SIG-M5 treated with dmso at 0.1 percent for 504 hours (cell line): ENCODE results near the gene HOXA3.

ENCODE experiments used
- DNase-seq: peaks from one replicate; lab custom pipeline; 2025; ENCODE audit not compliant: unreplicated experiment; lab: John Stamatoyannopoulos, UW

Gene HOXA3

DNA sequence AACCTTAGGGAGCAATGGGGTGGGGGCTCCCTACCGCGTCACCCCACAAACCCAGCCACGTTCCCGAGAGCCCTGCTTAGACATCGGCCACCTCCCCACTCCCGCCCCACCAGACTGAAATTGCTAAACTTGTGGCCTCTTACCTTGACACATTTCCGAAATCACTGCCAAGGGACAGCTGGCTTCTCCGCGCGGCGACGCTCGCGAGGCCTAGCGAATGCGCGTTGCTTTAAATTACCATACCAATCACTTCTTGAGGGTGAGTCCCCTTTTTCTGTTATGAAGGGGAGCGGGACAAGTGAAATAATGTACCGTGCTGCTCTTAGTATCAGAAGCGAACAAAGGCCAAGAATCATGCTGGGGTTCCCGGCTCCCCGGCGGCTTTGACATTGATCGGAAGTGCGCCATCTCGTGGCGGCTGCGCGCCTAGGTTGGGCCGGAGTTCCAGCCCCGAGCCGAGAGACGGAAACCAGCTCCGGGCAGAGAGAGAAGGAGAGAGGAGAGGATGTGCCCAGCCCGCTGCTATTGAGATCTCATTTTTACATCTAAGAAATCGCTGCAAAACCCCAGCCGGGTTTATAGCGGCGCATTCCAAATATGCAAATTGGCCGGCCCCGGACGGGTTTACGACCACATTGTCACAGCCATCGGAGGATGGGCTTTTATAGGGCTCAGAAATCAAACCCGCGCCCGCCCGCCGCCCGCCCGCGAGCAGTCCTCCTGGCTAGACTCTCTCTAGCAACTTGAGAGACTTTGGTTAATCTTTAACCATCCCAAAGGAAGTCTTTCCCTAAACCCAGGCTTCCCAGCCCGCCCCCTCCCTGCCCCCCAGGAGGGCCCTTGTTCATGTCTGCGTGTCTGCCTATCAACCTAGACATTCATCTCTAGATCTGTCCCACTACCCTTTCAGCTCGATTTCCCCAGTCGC, 27.4 kb upstream of the HOXA3 start:
- no peak for DNase-seq

DNA sequence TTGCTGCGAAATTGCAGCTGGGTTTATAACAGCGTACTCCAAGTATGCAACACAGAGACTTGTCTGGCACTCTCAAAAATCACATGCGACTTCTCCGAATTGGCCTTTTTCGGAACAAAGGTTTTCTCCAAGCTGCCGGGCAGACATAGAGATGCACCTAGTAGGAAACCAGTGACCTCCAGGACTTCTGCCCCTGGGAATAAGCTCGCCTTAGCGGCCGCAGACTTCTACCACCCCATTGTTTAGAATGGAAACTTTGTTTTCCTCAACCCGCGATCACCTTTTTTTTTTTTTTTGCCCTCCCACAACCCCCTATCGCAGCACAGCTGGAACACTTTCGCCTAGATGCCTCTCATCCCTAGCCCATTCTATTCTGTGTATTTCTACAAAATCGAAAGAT, 26.6 kb upstream of the HOXA3 start:
- no peak for DNase-seq

DNA sequence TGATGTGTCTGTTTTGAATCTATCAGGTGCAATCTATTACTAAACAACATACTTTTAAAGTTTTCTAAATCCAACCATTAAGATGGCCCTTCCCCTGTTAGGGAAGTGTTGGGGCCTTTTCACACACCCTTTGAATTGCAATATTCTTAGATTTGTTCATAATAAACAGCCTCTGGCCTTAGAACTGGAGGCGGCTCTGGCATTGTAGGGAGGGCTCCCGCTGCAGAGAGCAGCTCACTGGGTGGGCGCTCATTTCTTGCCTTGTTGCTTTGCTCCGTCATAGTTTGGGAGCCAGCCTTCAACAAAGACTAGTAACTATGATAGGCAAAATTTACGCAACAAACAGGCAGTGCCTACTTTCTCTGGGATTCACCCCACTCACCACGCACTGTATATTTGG, 26.0 kb upstream of the HOXA3 start:
- no peak for DNase-seq

DNA sequence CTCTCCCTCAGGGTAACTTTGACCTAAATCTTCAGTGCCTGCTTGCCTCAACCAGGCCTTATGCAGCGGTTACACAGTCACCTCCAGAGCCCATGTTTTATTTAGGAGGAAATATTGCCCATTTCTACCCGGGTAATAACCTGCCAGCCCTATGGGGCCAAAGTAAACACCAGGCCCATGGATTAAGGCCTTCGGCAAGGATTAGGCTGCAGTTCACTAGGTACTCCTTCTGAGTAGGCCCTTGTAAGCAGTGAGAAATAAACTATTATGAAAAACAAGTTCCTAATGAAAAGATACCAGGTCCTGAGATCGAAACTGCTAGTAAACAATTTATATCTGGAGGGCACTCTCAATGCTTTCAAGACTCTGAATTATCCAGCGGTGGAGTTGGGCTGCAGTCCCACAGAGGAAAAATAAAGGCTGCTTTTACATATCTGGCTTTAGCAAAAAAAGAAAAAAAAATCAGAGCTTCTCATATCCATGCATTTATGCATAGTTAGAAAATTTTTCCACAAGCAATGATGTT, 25.5 kb upstream of the HOXA3 start:
- DNase-seq = no peak

DNA sequence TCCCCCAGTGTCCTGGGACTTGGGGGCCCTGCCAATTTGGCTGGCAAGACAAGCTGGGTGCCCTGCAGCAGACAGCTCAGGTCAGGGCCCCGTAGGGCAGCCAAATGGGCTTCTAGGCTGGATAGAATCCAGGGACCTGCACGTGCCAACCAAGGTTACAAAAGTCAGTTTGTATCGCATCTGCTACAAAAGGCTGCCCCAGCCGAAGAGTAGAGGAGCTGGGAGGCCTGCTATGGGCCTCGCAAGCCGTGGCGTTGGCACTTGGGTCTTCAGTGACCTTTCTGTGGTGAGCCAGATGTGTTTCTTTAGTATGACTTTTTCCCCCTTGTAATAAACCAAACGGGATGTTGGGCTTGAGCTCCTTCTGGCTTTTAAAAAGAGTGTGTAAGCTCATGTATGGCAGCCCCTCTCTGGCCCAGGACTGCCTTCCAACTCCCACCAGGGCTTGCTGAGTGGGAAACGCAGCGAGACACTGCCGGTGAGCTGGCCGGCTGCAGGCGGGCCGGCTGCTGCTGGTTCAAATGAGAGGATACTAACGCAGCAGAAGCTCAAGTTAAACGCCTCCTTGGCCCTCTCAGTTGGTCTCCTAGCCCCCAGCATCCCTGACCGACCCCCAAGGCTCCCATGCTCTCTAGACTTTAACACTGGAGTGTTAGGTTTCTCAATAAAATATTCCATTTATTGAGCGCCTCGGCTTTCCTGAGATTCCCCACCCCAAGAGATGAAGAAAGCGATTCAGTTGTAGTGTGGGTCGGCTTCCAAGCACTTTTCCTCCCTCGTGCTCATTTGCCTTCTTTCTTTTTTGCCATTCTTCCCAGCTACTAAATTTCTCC, 24.8 kb upstream of the HOXA3 start:
- no peak for DNase-seq

DNA sequence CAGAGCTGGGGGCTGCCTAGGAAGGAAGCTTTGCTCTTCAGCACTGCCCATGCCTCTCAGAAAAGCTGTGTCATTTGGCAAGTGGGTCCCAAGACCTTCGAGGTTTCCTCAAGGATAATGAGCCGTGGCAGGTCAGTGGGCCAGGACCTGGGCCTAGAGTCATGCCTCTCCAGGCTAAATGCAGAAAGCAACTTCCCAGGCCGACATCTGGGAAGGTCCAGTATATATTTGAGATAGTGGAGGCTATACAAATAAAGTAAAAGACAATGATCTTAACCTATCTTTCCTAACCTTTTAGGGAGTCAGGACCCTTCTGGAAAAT, 24.1 kb upstream of the HOXA3 start:
- no peak for DNase-seq

DNA sequence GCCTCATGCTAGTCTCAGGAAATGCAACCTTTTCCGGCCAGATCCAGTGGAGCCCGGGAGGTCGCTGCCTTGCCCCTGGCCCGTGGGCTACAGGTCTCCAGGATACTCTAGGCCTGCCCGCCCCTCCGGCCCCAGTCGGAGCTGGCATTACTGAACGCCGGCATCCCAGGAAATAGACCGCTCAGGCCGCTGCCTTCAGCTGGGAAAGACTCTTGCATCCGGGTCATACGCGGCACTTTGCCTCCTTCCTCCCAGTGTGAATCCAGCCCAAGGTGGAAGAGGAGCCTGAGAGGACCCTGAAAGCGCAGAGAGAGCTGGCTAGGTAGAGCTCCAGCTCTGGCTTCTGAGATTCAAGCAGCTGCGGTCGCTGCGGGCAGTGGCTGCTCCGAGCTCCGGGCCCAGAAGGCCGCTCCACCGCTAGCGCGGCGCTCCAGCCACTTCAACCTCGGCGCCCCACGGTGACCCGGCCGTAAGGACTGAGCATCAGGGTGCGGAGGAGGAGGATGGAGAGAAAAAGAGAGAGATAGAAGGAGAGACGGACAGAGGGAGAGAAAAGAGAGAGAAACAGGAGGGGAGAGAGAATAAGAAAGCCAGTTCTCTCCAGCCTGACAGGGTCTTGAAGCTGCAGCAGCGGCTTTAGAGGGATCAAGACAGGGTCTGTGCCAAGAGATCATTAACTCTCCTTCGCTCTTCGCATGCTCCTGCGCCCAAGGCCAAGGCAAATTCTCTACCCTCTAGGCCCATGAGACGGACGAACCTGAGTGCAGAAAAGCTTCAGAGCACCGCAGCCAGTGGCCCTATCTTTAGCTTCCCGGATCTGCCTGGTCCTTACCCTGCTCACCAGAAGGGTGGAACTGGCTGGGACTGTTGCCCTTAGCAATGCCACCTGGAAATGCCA, 23.5 kb upstream of the HOXA3 start:
- DNase-seq = no peak

DNA sequence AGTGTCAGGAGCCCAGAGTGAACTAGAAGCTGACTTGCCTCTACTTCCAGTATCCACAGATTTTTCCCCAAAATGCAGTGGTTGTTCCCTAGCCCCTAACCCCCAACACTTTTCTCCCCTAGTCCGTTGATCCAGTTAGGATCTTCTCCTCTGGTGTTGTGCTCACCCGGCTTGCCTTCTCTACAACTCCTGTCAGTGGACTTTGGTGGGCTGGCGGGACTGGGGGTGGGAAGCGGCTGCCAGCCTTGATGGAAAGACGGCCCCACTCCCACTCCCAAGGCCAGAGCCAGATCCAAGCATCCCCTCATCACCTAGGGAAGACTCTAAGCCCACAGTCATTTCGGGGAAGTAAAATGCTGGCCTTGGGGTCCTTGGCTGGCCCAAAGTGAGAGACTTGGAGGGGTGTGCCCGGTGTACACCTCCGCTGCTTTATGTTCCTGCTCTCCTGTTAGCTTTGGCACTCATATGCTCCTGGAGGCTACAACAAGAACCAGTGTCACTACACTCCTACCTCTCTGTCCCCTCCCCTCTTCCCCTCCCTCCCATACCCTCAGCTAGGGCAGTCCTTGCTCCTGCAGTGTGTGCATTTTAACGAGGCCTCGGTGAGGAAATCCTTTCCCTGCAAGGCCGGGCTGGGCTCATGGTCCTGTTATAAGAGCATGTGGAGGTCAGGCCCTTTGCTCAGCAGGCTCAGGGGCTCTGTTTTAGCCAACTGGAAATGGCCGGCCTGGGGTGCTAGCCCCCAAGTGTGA, 22.7 kb upstream of the HOXA3 start:
- no peak for DNase-seq

DNA sequence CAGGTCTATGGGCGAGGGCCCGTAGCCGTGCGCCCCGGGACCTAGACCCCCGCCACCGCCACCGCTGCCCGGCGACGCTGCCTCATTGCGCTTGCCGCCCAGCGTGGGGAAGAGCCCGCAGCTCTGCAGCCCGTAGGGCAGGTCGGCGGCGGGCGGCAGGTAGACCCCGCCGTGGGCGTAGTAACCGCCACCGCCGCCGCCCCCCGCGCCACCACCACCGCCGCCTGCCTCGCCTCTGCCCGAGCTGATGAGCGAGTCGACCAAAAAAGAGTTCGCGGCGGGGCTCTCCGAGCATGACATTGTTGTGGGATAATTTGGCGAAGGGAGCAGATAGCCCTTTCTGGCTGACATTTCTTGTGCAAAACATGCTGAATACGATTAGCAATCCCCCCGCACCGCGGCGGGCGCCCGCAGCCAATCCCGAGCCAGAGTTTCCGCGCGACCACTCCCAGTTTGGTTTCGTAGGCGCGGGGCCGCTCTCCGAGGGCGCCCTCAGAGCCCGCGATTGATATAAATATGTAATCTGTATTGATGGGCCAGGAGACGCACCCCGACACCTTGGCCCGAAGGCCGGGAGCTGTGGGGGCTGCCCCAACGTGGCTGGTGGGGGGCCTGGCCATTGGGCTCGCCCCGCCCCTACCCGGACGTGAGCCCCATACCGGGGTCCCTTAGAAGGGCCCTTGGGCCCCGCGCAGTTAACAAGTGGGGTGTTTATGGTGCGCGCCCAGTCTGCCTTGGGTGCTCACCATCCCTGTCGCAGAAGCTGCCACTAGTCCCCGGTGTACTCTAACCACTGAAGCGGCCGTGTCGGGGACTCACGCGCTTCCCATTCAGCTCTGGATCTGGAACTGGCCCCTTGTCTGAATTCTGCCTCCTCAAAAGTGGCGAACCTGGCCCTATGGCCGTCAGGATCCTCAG, 21.8 kb upstream of the HOXA3 start, which contains the start of gene HOXA10:
TSS of gene HOXA10 (minus strand) at position 365 of the 918 bp plus-strand sequence. CDS start at position 351, 14 bp downstream.
- DNase-seq = no peak

DNA sequence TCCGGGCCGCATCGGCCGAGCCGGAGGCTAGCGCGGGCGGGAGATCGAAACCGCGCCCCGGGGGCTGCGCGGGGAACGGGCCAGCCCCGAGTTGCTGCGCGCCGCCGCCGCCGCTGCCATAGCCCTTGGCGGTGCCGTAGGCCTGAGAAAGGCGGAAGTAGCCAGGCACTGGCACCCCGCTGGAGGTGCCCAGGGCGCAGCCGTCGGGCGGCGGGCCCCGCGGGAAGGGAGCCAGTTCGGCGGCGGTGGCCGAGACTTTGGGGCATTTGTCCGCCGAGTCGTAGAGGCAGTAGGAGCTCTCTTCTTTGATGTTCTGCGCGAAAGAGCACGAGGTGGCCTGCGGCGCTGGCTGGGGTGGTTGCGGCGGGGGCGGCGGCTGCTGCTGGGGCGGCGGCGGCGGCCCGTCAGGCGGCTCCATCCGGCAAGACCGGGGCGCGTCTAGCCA, 21.1 kb upstream of the HOXA3 start:
- no peak for DNase-seq

DNA sequence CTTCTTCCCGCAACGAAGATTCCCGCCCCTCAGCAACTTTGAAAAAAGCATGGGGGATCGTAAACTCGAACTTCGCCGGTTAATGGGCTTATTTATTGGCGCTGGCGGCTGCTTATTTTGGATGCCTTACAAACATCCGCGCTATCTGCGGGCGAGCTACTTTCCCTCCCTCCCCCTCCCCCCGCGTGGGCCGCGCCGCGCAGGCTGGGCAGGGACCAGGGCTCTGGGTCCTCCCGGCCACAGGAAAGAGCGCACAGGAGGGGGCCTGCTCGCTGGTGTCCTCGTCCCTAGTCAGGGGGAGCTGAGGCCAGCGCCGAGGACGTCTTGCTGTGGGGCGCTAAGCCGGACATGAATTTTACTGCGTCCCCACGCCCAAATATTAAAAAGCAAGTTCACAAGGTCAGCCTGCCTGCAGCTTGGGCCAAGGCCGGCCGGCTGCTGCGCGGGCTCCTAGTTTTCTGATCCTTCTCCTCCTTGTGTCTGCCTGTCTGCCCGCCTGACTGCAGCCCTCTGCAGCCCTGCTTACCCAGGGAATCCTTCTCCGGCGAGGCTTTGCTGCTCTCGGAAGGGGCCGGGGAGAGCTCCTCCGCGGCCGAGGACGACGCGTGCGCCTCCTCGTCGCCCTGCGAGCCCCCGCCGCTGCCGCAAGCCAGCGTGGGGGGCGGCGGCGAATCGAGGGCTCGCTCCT, 20.6 kb upstream of the HOXA3 start:
- DNase-seq = no peak

DNA sequence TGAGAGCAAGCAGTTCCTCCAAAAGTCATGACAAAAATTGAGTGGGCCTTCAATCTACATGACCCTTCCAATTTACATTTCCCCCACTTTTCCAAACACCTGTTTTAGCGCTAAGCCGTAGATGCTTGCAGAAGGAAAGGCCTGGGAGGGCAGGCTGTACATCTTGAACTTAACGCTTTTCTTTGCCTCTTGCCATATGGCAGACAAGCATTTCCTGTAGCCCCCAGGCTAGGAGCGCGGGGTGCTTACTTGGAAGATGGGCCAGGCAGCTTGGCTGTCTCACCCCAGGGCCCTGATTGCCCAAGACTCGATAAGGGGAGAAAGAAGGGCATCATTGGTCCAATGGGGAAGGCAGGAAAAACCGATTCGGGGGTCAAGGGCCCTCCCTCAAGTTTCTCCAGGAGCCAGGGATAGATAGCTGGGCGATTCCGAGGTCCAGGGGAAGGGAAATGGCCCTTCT, 20.0 kb upstream of the HOXA3 start:
- DNase-seq = no peak

DNA sequence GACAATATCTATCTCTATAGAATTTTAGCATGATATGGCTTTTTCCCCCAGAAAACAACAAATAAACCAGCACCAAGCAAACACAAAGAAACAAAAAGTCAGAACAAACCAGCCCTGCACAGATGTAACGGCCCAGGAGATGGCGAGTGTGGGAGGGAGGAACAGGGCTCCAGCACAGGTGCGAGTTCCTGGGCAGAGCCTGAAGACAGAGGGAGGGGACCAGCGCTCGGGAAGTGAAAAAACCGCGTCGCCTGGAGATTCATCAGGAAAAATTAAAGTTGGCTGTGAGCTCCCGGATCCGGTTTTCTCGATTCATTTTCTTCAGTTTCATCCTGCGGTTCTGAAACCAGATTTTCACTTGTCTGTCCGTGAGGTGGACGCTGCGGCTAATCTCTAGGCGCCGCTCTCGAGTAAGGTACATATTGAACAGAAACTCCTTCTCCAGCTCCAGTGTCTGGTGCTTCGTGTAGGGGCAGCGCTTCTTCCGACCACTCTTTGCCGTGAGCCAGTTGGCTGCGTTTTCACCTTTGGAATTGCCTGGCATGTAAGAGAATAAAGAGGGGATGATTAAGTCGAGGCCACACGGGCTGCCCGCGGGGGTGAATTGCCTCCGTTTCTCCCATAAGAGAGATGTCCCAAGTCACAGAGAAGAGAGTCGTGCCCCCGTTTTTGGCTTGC, 19.4 kb upstream of the HOXA3 start:
- DNase-seq = no peak

DNA sequence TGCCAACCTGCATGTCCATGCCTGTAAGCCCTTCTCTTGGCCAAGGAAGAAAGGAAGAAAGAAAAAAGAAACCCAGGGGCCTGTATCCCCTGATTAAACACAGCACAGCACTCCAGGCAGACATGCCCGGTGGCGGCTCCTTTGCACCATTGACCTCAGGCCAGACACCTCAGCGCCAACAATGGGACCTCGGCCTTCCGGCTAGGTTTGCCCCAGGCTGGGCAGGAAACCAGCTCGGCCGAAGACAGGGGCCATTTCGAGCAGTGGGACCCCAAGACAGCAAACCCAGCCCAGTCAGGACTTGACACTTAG, 18.9 kb upstream of the HOXA3 start:
- no peak for DNase-seq

DNA sequence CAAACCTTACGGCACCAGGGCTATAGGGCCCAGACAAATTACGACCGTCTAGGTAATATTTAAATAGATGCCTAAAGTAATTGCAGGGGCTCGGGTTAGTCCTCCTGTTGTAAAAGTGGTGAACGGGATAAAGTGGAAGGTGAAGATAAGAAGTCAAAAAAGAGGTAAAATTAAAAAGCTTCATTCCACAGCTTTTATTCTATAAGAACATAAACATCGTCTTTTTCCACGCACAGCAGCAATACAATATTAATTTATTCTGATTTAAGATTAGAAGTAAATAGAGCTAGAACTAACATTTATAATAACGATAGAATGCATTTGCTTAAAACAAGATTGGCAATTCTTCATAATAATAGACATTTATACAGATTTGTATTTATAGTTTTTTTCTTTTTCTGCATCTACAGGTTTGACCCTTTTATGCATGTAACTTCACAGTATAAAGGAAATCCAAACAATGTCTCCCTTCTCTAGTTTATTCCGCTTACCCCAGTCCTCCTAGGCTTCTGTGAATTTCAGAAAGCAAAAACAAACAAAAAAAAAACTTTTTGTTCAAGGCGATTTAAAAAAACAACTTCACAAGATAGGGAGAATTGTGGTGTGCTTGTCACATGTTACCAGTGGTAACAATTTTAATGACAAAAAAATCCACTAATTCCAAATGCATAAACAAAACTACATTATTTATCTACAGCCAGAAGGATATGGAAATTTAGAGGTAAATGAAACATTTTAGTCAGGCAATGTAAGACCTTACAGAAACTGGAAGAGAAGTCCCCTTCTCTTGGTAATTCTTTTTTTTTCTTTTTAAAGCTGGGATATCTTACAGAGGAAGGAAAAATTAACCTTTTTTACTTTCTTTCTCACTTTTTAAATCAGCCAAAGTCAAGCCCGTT, 18.3 kb upstream of the HOXA3 start:
- no peak for DNase-seq

DNA sequence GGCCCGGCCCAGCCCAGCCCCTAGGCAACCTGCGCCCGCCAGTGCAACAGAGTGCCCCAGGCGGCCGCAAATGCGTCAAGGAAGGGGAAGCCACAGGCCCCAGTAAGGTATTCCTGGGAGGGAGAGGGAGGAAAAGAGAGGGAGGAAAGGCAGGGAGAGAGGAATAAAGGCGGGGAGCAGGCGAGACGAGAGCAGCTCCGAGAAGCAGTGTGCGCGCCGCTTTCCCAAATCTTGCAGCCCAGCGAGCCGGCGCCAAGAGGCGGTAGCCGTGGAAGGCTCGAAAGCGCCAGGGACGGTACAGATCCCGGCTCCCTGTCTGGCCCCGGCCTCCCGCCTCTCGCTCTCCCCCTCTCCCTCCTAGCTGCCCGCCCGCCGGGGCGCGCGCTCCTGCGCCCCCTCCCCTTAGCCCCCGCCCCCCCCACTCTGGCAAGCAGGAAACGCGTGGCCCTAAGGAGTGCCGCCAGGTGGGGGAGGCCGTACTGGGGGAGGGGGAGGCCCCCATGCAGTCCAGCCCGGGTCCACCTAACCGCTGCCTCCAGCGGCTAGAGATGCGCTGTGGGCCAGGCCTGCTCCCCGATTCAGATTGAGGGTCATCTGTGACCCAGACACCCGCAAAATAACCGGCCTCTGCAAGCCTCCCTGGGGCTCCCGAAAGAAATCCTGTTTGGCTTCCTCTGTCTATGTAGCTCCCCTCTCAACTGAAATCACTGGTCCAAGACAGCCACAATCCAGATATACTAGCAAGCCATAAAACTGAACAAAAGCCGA, 17.5 kb upstream of the HOXA3 start:
- no peak for DNase-seq
